ENCODE data around the gene TMEM184B. TPM values are rescaled to one million over a fixed set of nuclear protein-coding genes. Genes with fewer than 3 reads are reported as not detected.

The TMEM184B gene
- total RNA-seq, 1 experiment from 2014 or later: 44.5 TPM

GRCh38 chr22:38312261-38312800 lies 39.5 kb upstream of the TMEM184B start:
- no peak for DNase-seq
- peaks cover 46% of the 10 kb centered on the region for H3K36me3 ChIP-seq (replicated peaks; ENCODE audit: control insufficient read depth, insufficient read depth, low read length)

GRCh38 chr22:38311323-38311620 lies 38.5 kb upstream of the TMEM184B start:
- H3K27me3 ChIP-seq (ENCODE audit: control insufficient read depth, insufficient read depth, low read length): no peaks in the 10 kb centered on the region
- no peak for DNase-seq
- peaks cover 46% of the 10 kb centered on the region for H3K36me3 ChIP-seq (replicated peaks; ENCODE audit: control insufficient read depth, insufficient read depth, low read length)
- no peak overlapping the region for H3K4me3 ChIP-seq (ENCODE audit: insufficient read depth, low read depth, low read length)

More at GRCh38 chr22:38312261-38312800, 39.5 kb upstream of the TMEM184B start:
- no peak overlapping the region for H3K4me3 ChIP-seq (ENCODE audit: insufficient read depth, low read depth, low read length)
- H3K27me3 ChIP-seq (ENCODE audit: control insufficient read depth, insufficient read depth, low read length): no peaks in the 10 kb centered on the region

- DNase-seq: no peak
- H3K4me3 ChIP-seq (ENCODE audit: insufficient read depth, low read depth, low read length): no peak overlapping the region
- H3K27me3 ChIP-seq (ENCODE audit: control insufficient read depth, insufficient read depth, low read length): no peaks in the 10 kb centered on the region
- peaks cover 46% of the 10 kb centered on the region for H3K36me3 ChIP-seq (replicated peaks; ENCODE audit: control insufficient read depth, insufficient read depth, low read length)
Measured at GRCh38 chr22:38310518-38311322, 37.9 kb upstream of the TMEM184B start.

- Histone ChIP-seq H3K27me3 (ENCODE audit: control insufficient read depth, insufficient read depth, low read length) (no peaks in the 10 kb centered on the region), H3K36me3 (replicated peaks; ENCODE audit: control insufficient read depth, insufficient read depth, low read length) (peaks cover 46% of the 10 kb centered on the region)
Measured at GRCh38 chr22:38309614-38310517, 37.1 kb upstream of the TMEM184B start.

GRCh38 chr22:38308791-38309498 lies 36.1 kb upstream of the TMEM184B start:
- peaks cover 50% of the 10 kb centered on the region for H3K36me3 ChIP-seq (replicated peaks; ENCODE audit: control insufficient read depth, insufficient read depth, low read length)

More at GRCh38 chr22:38309614-38310517, 37.1 kb upstream of the TMEM184B start:
- no peak overlapping the region for H3K4me3 ChIP-seq (ENCODE audit: insufficient read depth, low read depth, low read length)
- DNase-seq: no peak

GRCh38 chr22:38305471-38306448 lies 33.0 kb upstream of the TMEM184B start:
- Histone ChIP-seq H3K4me3 (ENCODE audit: insufficient read depth, low read depth, low read length) (no peak overlapping the region), H3K36me3 (replicated peaks; ENCODE audit: control insufficient read depth, insufficient read depth, low read length) (peaks cover 45% of the 10 kb centered on the region), H3K27me3 (ENCODE audit: control insufficient read depth, insufficient read depth, low read length) (no peaks in the 10 kb centered on the region)
- DNase-seq: peak; percentile 87

More at GRCh38 chr22:38308791-38309498, 36.1 kb upstream of the TMEM184B start:
- no peak for DNase-seq
- Histone ChIP-seq H3K4me3 (ENCODE audit: insufficient read depth, low read depth, low read length) (no peak overlapping the region), H3K27me3 (ENCODE audit: control insufficient read depth, insufficient read depth, low read length) (no peaks in the 10 kb centered on the region)

- Histone ChIP-seq H3K4me3 (ENCODE audit: insufficient read depth, low read depth, low read length) (no peak overlapping the region), H3K27me3 (ENCODE audit: control insufficient read depth, insufficient read depth, low read length) (no peaks in the 10 kb centered on the region), H3K36me3 (replicated peaks; ENCODE audit: control insufficient read depth, insufficient read depth, low read length) (peaks cover 51% of the 10 kb centered on the region)
- no peak for DNase-seq
Measured at GRCh38 chr22:38304526-38304925, 31.7 kb upstream of the TMEM184B start.

GRCh38 chr22:38303974-38304373 lies 31.2 kb upstream of the TMEM184B start:
- H3K36me3 ChIP-seq (replicated peaks; ENCODE audit: control insufficient read depth, insufficient read depth, low read length): peaks cover 53% of the 10 kb centered on the region
- no peaks in the 10 kb centered on the region for H3K27me3 ChIP-seq (ENCODE audit: control insufficient read depth, insufficient read depth, low read length)
- H3K4me3 ChIP-seq (ENCODE audit: insufficient read depth, low read depth, low read length): no peak overlapping the region
- no peak for DNase-seq

- H3K4me3 ChIP-seq (ENCODE audit: insufficient read depth, low read depth, low read length): no peak overlapping the region
- peaks cover 52% of the 10 kb centered on the region for H3K36me3 ChIP-seq (replicated peaks; ENCODE audit: control insufficient read depth, insufficient read depth, low read length)
- no peak for DNase-seq
- H3K27me3 ChIP-seq (ENCODE audit: control insufficient read depth, insufficient read depth, low read length): no peaks in the 10 kb centered on the region
Measured at GRCh38 chr22:38302906-38303305, 30.1 kb upstream of the TMEM184B start.

- Histone ChIP-seq H3K4me3 (ENCODE audit: insufficient read depth, low read depth, low read length) (no peak overlapping the region), H3K36me3 (replicated peaks; ENCODE audit: control insufficient read depth, insufficient read depth, low read length) (peaks cover 70% of the 10 kb centered on the region), H3K27me3 (ENCODE audit: control insufficient read depth, insufficient read depth, low read length) (no peaks in the 10 kb centered on the region)
- DNase-seq: no peak
Measured at GRCh38 chr22:38300946-38301345, 28.1 kb upstream of the TMEM184B start.

GRCh38 chr22:38300197-38300945 lies 27.6 kb upstream of the TMEM184B start:
- Histone ChIP-seq H3K27me3 (ENCODE audit: control insufficient read depth, insufficient read depth, low read length) (no peaks in the 10 kb centered on the region), H3K36me3 (replicated peaks; ENCODE audit: control insufficient read depth, insufficient read depth, low read length) (peaks cover 74% of the 10 kb centered on the region), H3K4me3 (ENCODE audit: insufficient read depth, low read depth, low read length) (no peak overlapping the region)
- DNase-seq: no peak

- H3K36me3 ChIP-seq (replicated peaks; ENCODE audit: control insufficient read depth, insufficient read depth, low read length): peaks cover 77% of the 10 kb centered on the region
- no peak for DNase-seq
- H3K27me3 ChIP-seq (ENCODE audit: control insufficient read depth, insufficient read depth, low read length): no peaks in the 10 kb centered on the region
- H3K4me3 ChIP-seq (ENCODE audit: insufficient read depth, low read depth, low read length): no peak overlapping the region
Measured at GRCh38 chr22:38299770-38300102, 26.9 kb upstream of the TMEM184B start.
